Endothelial cell of umbilical vein (primary cell): ENCODE data around the gene ASXL2. TPM values are rescaled to one million over a fixed set of nuclear protein-coding genes. Genes with fewer than 3 reads are reported as not detected.

Experiments
- BruUV-seq: library from RNA; stranded (reverse); fragments of 400-500 nt; replicated peaks from 2 replicates; lab custom pipeline; 2021; lab: Mats Ljungman, UMichigan
- CTCF ChIA-PET: fragments of 300-600, 350-600 bp; sonication (Branson Sonifier 250); formaldehyde crosslinking; loops from one replicate; lab custom pipeline; 2021; ENCODE audit warnings: antibody characterized with exemption, inconsistent platforms; lab: Charles Lee
- POLR2A ChIA-PET: fragments of 300-600, 350-600 bp; sonication (Branson Sonifier 250); formaldehyde crosslinking; loops from one replicate; lab custom pipeline; 2021; ENCODE audit warnings: antibody characterized with exemption, inconsistent platforms; lab: Charles Lee
- DNase-seq: peaks from one replicate; pipeline ENCODE4 v3.0.0-alpha.2; 2011; ENCODE audit warnings: low read depth, low spot score
- FAIRE-seq: peaks from 2 replicates; lab custom pipeline; 2011; peaks lifted over from hg19 to GRCh38; lab: Jason Lieb, UNC
- H2AFZ ChIP-seq: 2 replicates; pipeline ENCODE4 v1.6.0; 2012; ENCODE audit warnings: low read depth, low read length, control low read depth, inconsistent platforms
- H3K27ac ChIP-seq: 2 replicates; pipeline ENCODE4 v1.5.1; 2011; ENCODE audit warnings: low read depth, mild to moderate bottlenecking, control low read depth, low read length, moderate library complexity; ENCODE audit not compliant: insufficient read depth
- H3K27me3 ChIP-seq, 2 experiments: 2 replicates each; pipeline versions ENCODE4 v1.6.0 to v1.6.1; 2011; ENCODE audit warnings: low read length in 2 of 2, mixed read lengths in 1 of 2; ENCODE audit not compliant: control insufficient read depth in 2 of 2, insufficient read depth in 2 of 2
- H3K36me3 ChIP-seq, 2 experiments: 2 replicates in 1 of 2; 3 replicates in 1 of 2; pipeline ENCODE4 v1.5.1; 2011; ENCODE audit warnings: low read length in 2 of 2, mild to moderate bottlenecking in 1 of 2, moderate library complexity in 1 of 2; ENCODE audit not compliant: control insufficient read depth in 2 of 2, insufficient read depth in 2 of 2; ENCODE audit errors: extremely low read depth in 1 of 2
- H3K4me1 ChIP-seq: 3 replicates; pipeline ENCODE4 v1.5.1; 2011; ENCODE audit warnings: mild to moderate bottlenecking, low read length; ENCODE audit not compliant: control insufficient read depth, insufficient read depth; ENCODE audit errors: extremely low read depth
- H3K4me2 ChIP-seq: 2 replicates; pipeline ENCODE4 v1.6.1; 2011; ENCODE audit warnings: low read length, control low read depth, mixed read lengths; ENCODE audit not compliant: insufficient read depth
- H3K4me3 ChIP-seq, 3 experiments: fragments of 200-600 bp in 1 of 3; sonication (generic), shearing (Covaris generic) in 1 of 3; replicated peaks in 1 of 3; 2 replicates each; pipeline ENCODE4 v1.5.1; 2011 to 2016; ENCODE audit warnings: control low read depth in 3 of 3, low read length in 3 of 3, mild to moderate bottlenecking in 2 of 3, inconsistent platforms in 1 of 3, low read depth in 1 of 3, moderate library complexity in 1 of 3; ENCODE audit not compliant: insufficient read depth in 1 of 3
- H3K79me2 ChIP-seq: 2 replicates; pipeline ENCODE4 v1.6.0; 2012; ENCODE audit warnings: low read length, inconsistent platforms; ENCODE audit not compliant: control insufficient read depth, insufficient read depth
- H3K9ac ChIP-seq: replicated peaks from 2 replicates; pipeline ENCODE3; 2011; ENCODE audit warnings: low read length, control low read depth; ENCODE audit not compliant: insufficient read depth; ENCODE audit errors: extremely low read depth
- H3K9me1 ChIP-seq: replicated peaks from 3 replicates; pipeline ENCODE4 v1.6.0; 2011; ENCODE audit warnings: mild to moderate bottlenecking, low read length; ENCODE audit not compliant: control insufficient read depth, insufficient read depth; ENCODE audit errors: extremely low read depth
- H3K9me3 ChIP-seq: replicated peaks from 2 replicates; pipeline ENCODE4 v1.5.1; 2012; ENCODE audit warnings: low read length, inconsistent platforms; ENCODE audit not compliant: control insufficient read depth, insufficient read depth
- H4K20me1 ChIP-seq: replicated peaks from 2 replicates; pipeline ENCODE3; 2011; ENCODE audit warnings: mild to moderate bottlenecking, low read length; ENCODE audit not compliant: control insufficient read depth, insufficient read depth; ENCODE audit errors: extremely low read depth
- CTCF ChIP-seq, 2 donors: IDR thresholded peaks; 1 replicate in 1 of 2; 2 replicates in 1 of 2; pipeline ENCODE4 v1.5.1; 2011; ENCODE audit warnings: low read length in 2 of 2, mild to moderate bottlenecking in 2 of 2, moderate library complexity in 2 of 2, control low read depth in 1 of 2, inconsistent platforms in 1 of 2, low read depth in 1 of 2; ENCODE audit not compliant: insufficient read depth in 1 of 2; ENCODE audit errors: extremely low read depth in 1 of 2
- EZH2 ChIP-seq: IDR thresholded peaks from 2 replicates; pipeline ENCODE4 v1.6.1; 2012; ENCODE audit warnings: borderline replicate concordance, low read depth, mild to moderate bottlenecking, moderate library complexity, low read length, inconsistent platforms; ENCODE audit not compliant: severe bottlenecking
- FOS ChIP-seq: IDR thresholded peaks from 2 replicates; pipeline ENCODE4 v1.6.1; 2011; ENCODE audit warnings: mild to moderate bottlenecking, low read length, moderate library complexity, borderline replicate concordance; ENCODE audit not compliant: insufficient read depth
- GATA2 ChIP-seq: IDR thresholded peaks from 2 replicates; pipeline ENCODE4 v1.7.0; 2011; ENCODE audit warnings: low read depth, mild to moderate bottlenecking, moderate library complexity, mixed read lengths, low read length; ENCODE audit not compliant: insufficient read length, insufficient read depth
- JUN ChIP-seq: IDR thresholded peaks from 2 replicates; pipeline ENCODE4 v1.6.1; 2011; ENCODE audit warnings: borderline replicate concordance, low read depth; ENCODE audit not compliant: insufficient read length, insufficient read depth
- MAX ChIP-seq: IDR thresholded peaks from 2 replicates; pipeline ENCODE4 v1.6.1; 2011; ENCODE audit not compliant: insufficient read depth, insufficient read length
- MYC ChIP-seq: IDR thresholded peaks from one replicate; pipeline ENCODE4 v1.6.1; 2011; ENCODE audit warnings: mild to moderate bottlenecking, low read depth, low read length
- POLR2A ChIP-seq: IDR thresholded peaks from 2 replicates; pipeline ENCODE4 v1.6.1; 2012; ENCODE audit warnings: low read depth, mild to moderate bottlenecking, control low read depth, low read length
- POLR2AphosphoS5 ChIP-seq: IDR thresholded peaks from 2 replicates; pipeline ENCODE4 v1.6.1; 2012; ENCODE audit warnings: low read depth, mild to moderate bottlenecking, control low read depth, low read length, moderate library complexity; ENCODE audit not compliant: insufficient read depth
- dilution Hi-C: fragments of 300-500 bp; cut with MboI; formaldehyde crosslinking; loops from one replicate; pipeline ENCODE4 v1.15.0; 2019; ENCODE audit warnings: low sequenced_read_pairs; ENCODE audit not compliant: extremely low pct_ligation_motif_present
- intact Hi-C: fragments of 100-400 bp; cut with micrococcal nuclease; formaldehyde crosslinking; loops from one replicate; pipeline ENCODE4 v1.10.0; 2022
- polyA plus RNA-seq, 4 experiments: library from polyadenylated mRNA; depleted of rRNA in 3 of 4; stranded (reverse) in 3 of 4; unstranded in 1 of 4; fragments of >200 nt; gene quantifications; 2 replicates each; pipeline versions ENCODE4 v1.2.1 to v1.2.3, GENCODE V29; 2011 to 2012; ENCODE audit warnings: missing spikeins in 1 of 4
- total RNA-seq: library from RNA; stranded (reverse); gene quantifications from 2 replicates; pipeline ENCODE4 v1.2.3, GENCODE V29; 2021

ASXL2 gene
- total and polyA plus RNA-seq, 2 donors (not counting 3 experiments of a cell fraction or from before 2014, with no cell fraction given) = 6.1 to 33.8 TPM

DNA sequence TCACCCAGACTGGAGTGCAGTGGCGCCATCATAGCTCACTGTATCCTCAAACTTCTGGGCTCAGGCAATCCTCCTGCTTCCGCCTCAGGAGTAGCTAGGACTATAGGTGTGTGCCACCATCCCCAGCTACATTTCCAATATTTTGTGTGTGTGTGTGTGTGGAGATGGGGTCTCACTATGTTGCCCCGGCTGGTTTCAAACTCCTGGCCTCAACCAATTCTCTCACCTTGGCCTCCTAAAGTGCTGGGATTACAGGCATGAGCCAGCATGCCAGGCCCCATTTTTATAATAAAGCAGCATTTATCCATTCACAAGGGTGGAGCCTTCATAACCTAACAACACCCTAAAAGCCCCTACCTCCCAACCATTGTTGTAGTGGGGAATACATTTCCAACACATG lies 152.4 kb downstream of the ASXL2 start:
- Histone ChIP-seq H3K9me3 (no peaks in the 10 kb centered on the region), H3K79me2 (no peaks in the 10 kb centered on the region), H3K4me1 (no peaks in the 10 kb centered on the region), H3K9me1 (no peaks in the 10 kb centered on the region), H3K27me3 (peaks cover 8 to 14% of the 10 kb centered on the region in 2 experiments), H3K36me3 (no peaks in the 10 kb centered on the region), H3K27ac (no peak overlapping the region), H2AFZ (no peak overlapping the region), H3K4me2 (no peak overlapping the region), H3K9ac (no peak overlapping the region), H3K4me3 (no peak overlapping the region), H4K20me1 (no peaks in the 10 kb centered on the region)
- dilution Hi-C loops (no loop called here), intact Hi-C loops (no loop called here)
- no peak for FAIRE-seq
- BruUV-seq = no TSS peak
- ChIA-PET CTCF (interaction anchor here (1.2 kb wide), 1 partner anchor 26 kb away, joined by 3 read pairs; no protein-coding TSS in a partner anchor), POLR2A (no interaction called here)
- no peak for DNase-seq
- no peak for TF ChIP-seq POLR2AphosphoS5
- TF ChIP-seq GATA2 = no peak
- no peak for TF ChIP-seq CTCF (IDR thresholded peaks at IDR 0.05; ENCODE audit: extremely low read depth in 1 of 2, insufficient read depth in 1 of 2, low read depth in 1 of 2, low read length in 2 of 2)
- TF ChIP-seq JUN = no peak
- no peak for TF ChIP-seq MYC
- no peak for TF ChIP-seq FOS
- TF ChIP-seq MAX = no peak
- TF ChIP-seq EZH2 = no peak
- no peak for TF ChIP-seq POLR2A
